HG03196 (cell line): ENCODE results near the gene CLEC1B.
"Not testable (repeated sequence)": the region's sequence is repeated elsewhere in the genome, so short reads cannot be mapped to it uniquely, and the experiment has no call there.

Experiments
- ATAC-seq: cut with Tn5 transposase; IDR thresholded peaks from one replicate; pipeline ENCODE4 v1.9.1; 2021; ENCODE audit not compliant: unreplicated experiment

CLEC1B gene

DNA sequence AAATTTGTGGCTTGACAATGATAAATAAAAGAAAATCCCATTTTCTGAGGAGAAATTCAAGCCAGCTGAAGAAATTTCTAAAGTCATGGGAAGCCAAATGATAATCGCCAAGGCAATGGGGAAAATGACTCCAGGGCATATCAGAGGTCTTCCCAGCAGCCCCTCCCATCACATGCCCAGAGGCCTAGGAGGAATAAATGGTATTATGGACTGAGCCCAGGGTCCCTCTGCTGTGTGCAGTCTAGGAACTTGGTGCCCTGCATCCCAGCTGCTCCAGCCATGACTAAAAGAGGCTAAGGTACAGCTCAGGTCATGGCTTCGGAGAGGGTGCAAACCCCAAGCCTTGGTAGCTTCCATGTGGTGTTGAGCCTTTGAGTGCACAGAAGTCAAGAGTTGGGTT, 23.3 kb downstream of the CLEC1B start:
- no peak for ATAC-seq

DNA sequence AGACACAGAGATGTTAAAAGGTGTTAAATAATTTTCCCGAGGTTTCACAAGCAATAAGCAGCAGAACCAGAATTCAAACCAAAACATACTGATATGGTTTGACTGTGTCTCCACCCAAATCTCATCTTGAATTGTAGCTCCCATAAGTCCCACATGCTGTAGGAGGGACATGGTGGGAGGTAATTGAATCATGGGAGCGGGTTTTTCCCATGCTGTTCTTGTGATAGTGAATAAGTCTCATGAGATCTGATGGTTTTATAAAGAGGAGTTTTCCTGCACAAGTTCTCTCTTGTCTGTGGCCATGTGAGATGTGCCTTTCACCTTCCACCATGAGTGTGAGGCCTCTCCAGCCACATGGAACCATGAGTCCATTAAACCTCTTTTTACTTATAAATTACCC, 24.2 kb downstream of the CLEC1B start:
- not testable (repeated sequence) for ATAC-seq

DNA sequence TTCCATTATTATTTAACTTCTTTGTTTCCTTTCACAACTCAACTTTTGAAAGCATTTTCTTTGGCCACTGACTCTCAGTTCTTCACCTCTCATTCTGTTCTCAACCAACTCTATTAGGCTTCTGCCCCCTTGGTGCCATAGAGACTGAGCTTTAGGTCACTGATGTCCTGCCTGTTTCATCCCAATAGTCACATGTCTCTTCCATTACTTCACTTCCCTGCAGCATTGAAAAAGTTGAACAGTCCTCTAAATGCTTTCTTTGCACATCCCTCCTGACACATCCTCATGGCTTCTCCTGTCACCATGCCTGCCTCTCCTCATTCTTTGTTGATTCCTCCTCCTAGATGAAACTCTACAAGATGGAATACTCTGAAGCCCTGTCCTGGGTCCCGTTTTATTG, 25.0 kb downstream of the CLEC1B start:
- no peak for ATAC-seq

DNA sequence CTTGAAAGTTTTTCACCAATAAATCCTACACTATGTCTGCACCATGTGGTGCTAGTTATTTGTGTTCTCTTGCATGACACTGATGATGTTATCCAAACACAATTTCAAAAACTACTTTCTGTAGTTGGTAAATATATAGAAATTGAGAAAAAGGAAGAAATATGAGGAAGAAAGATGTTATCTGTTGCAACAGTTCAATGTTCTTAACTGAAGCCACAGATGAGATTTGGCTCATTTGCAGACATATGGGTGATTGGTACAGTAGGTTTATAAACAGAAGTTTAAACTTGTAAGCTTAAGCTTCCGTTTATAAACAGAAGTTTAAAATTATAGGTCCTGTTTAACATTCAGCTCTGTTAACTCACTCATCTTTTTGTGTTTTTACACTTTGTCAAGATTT, 27.7 kb downstream of the CLEC1B start, which contains the start of gene CLEC12A:
TSS of gene CLEC12A (plus strand) at position 229 of the 400 bp plus-strand sequence. CDS start 188 bp downstream, outside the sequence.
- ATAC-seq = no peak

DNA sequence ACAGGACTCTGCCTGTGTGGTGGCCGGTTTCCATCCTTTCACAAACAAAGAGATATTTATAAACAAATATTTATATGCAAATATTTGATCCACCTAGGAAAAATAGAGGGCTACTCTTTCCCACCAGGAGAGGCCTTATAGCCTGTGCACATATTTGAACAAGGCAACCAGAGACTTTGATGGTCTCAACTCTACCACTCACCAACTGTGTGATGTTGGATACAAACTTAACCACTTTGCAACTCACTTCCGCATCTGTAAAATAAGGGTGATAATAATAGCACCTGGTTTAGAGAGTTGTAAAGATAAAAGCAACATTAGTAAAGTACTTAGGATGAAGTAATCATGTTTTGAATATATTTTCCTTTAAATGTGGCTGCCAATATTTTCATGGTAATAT, 29.2 kb downstream of the CLEC1B start:
- no peak for ATAC-seq

DNA sequence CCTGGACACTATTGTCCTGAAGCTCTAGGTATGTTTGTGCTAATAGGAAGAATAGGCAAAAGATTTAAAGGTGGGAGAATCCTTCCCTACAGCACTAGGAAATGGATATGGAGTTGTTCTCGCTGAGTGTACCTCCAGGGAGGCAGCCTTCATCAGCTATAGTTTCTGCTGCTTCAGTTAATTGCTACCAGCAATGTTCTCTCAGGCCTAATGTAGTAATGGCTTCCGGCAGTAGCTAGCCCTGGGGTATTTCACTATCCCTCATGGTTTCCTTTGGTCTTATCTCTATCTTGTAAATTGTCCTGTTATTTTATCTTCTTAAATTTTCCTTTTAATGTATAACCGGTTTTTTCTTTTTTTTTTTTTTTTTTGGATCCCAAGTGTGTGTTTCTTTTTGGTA, 37.0 kb downstream of the CLEC1B start:
- ATAC-seq = no peak

DNA sequence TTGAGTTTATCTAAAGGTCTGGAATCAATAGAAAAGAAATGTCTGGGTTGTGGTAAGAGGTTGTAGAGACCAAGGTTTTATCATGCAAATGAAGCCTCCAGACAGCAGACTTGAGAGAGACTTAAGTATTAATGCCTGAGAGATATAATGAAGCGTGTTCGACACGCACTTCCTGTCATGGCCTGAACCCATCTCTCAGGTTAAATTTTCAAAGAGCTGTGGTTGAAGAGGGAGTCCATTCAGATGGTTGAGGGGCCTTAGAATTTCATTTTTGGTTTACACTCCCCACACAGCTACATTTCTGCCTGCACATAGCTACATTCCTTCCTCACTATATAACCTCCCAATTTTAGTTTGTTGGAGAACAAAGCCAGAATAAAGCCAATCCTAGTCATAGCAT, 37.8 kb downstream of the CLEC1B start:
- no peak for ATAC-seq

DNA sequence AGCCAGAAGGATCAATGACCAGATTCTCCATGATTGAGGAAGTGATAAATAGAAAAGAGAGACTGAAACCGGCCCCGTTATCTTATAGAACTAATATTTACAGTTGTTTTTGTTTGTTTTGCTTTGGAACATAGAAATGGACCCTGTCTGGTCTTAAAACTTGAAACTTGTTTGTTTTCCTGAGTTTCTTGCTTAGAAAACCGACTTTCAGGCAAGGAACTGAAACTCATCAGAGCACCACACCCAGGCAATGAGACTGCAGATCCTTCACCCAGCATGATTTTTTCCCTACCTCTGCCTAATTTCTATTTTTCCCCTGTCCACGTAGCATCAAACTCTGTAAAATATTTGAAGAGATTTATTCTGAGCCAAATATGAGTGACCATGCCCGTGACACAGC, 38.3 kb downstream of the CLEC1B start:
- no peak for ATAC-seq

DNA sequence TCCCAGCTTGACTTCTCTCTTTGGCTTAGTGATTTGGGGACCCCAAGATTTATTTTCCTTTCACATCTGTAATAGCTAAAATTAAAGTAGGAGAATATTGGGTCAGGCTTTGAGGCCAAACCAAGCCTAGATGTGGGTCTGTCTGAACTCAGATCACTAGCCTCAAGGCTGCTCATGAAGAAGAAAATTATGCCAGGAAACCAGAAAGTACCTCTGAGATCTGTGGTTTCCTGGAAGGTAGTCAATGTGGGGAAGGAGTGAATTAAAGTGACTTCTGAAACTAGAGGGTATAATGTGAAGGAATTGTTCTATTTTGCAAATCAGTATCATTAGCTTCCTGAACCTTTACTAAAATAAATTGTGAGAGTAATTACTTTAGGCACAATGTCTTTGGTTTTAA, 41.1 kb downstream of the CLEC1B start:
- no peak for ATAC-seq

DNA sequence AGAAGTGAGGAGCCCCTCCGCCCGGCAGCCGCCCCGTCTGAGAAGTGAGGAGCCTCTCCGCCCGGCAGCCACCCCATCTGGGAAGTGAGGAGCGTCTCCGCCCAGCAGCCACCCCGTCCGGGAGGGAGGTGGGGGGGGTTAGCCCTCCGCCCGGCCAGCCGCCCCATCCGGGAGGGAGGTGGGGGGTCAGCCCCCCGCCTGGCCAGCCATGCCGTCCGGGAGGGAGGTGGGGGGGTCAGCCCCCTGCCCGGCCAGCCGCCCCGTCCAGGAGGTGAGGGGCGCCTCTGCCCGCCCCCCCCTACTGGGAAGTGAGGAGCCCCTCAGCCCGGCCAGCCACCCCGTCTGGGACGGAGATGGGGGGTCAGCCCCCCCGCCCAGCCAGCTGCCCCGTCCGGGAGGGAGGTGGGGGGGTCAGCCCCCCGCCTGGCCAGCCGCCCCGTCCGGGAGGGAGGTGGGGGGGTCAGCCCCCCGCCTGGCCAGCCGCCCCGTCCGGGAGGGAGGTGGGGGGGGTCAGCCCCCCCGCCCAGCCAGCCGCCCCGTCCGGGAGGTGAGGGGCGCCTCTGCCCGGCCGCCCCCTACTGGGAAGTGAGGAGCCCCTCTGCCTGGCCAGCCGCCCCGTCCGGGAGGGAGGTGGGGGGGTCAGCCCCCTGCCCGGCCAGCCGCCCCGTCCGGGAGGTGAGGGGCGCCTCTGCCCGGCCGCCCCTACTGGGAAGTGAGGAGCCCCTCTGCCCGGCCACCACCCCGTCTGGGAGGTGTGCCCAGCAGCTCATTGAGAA, 45.8 kb downstream of the CLEC1B start:
- not testable (repeated sequence) for ATAC-seq

DNA sequence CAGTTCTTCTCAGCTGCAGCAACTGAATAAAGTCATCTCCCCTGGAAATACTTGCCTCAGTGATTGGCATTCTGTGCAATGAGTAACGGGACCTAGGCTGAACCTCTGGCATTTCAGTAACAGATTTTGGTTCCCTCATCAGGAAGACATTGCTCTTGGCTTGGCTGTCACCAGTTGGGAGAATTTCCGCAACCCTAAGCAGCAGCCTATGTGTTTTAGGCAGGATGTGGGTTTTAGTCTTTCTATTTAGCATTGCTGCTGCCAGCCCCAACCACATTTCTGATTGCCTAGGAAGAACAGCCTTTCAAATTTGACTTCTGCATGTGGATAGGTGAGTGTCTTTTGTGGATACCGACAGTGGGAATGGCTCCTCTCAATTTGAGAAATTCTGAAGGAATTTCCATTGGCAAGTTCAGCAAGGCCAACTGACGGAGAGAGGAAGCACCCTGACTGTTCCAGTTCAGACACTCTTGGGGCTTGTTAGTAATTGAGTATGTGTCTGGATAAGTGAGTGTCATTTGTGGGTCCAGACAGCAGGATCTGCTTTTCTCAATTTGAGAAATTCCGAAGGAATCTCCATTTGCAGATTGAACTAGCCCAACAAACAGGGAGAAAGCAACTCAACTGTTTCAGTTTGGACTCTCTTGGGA, 47.8 kb downstream of the CLEC1B start:
- no peak for ATAC-seq

DNA sequence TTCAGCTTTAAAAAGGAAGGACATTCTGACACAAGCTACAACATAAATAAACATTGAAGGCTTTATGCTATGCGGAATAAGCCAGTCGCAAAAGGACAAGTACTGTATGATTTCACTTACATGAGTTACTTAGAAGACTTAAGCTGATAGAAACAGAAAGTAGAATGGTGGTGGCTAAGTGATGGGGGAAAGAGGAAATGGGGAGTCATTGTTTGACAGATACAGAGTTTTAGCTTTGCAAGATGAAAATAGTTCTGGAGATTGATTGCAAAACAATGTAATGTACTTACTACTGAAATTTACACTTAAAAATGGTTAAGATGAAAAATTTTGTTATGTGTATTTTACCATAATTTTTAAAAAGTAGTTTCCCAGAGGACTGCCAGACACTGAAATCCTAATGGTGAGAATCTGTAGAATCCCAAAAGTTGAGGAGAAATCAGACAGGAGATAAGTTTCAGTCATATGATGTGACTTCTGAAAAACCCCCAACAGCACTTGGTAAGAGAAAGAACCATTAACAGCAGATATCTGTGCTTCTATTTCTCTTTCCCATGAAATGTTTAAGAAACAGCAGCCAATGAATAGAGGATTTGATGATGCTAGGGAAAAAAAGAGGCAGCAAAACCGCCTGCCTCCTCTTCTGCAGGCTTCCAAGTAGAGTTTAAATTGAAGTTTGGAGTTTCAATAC, 50.2 kb downstream of the CLEC1B start:
- peak; percentile 91 for ATAC-seq

DNA sequence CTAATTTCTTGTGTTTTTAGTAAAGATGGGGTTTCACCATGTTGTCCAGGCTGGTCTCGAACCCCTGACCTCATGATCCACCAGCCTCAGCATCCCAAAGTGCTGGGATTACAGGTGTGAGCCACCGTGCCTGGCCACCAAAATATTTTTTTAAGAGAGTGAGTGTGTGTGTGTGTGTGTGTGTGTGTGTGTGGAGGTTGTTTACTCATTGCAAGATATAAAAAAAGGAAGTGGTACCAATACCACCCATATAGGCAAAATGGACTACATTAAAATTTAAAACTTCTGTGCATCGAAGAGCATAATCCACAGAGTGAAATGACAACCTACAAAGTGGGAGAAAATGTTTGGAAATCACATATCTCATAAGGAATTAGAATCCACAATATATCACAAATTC, 51.2 kb downstream of the CLEC1B start:
- no peak for ATAC-seq

DNA sequence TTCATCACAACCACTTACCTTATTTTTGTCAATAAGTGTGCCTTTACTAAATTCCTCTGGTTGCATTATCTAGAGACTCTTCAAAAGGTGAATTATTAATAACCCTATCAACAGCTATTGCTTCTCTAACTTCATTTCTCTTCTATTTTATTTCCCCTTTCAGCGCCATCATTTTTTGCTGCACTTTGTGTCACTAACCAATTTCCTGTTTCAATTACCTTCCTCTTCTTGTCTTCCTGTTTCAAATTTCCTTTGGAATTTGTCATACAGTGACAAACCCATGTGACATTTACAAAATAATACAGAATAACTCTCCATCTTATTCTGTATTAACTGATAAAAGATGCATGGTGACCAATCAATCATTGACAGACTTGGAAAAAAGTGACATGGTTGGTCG, 54.5 kb downstream of the CLEC1B start:
- ATAC-seq = no peak

DNA sequence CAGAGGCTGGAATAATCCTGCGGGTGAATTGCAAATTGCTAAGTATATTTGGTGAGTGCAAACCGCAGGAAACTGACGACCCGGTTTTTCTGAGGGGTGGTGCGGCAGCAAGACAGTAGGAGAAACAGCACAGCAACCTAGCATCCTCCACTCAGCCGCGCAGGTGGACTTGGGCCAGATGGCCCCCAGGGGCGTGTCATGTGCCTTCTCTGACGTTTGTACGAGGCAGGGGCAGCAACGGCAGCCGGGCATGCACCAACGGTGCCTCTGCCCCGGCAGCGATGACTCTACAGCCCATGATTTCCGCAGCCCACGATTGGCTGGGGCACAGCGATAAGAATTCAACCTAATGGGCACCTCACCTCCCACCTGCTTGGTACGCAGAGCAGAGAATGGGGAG, 55.7 kb downstream of the CLEC1B start:
- ATAC-seq = peak; percentile 58
